Neural cell (in vitro differentiated cells): ENCODE results near the gene TSPAN32. TPM values are rescaled to one million over a fixed set of nuclear protein-coding genes. Genes with fewer than 3 reads are reported as not detected.

Experiments used
- H2AFZ ChIP-seq: fragments of 200-600, 300-800 bp; sonication (generic), shearing (Covaris generic); 2 replicates; pipeline ENCODE4 v1.6.0; 2014; ENCODE audit warnings: low read depth, mild to moderate bottlenecking, antibody characterized with exemption, low read length, moderate library complexity
- H3F3A ChIP-seq: fragments of 200-600 bp; shearing (Covaris generic); 2 replicates; pipeline ENCODE4 v1.6.1; 2016; ENCODE audit warnings: mild to moderate bottlenecking, moderate library complexity, mixed read lengths, antibody characterized with exemption, low read length; ENCODE audit not compliant: insufficient read depth, poor library complexity, severe bottlenecking
- H3K27ac ChIP-seq: fragments of 200-600, 300-800 bp; sonication (generic), shearing (Covaris generic); 2 replicates; pipeline ENCODE4 v1.5.1; 2014; ENCODE audit warnings: mild to moderate bottlenecking, low read length, moderate library complexity
- H3K27me3 ChIP-seq: fragments of 300-800, 200-600 bp; sonication (generic), shearing (Covaris generic); 2 replicates; pipeline ENCODE4 v1.6.0; 2014; ENCODE audit warnings: mild to moderate bottlenecking, low read depth, low read length, moderate library complexity; ENCODE audit not compliant: insufficient read depth
- H3K36me3 ChIP-seq: fragments of 300-800, 200-600 bp; sonication (generic), shearing (Covaris generic); 2 replicates; pipeline ENCODE4 v1.5.1; 2014; ENCODE audit warnings: mild to moderate bottlenecking, antibody characterized with exemption, low read length, moderate library complexity; ENCODE audit not compliant: insufficient read depth
- H3K4me2 ChIP-seq: fragments of 300-800, 200-600 bp; sonication (generic), shearing (Covaris generic); 2 replicates; pipeline ENCODE4 v1.6.0; 2014; ENCODE audit warnings: mild to moderate bottlenecking, low read length
- H3K4me3 ChIP-seq: fragments of 300-800, 200-600 bp; sonication (generic), shearing (Covaris generic); 2 replicates; pipeline ENCODE4 v1.5.1; 2014; ENCODE audit warnings: mild to moderate bottlenecking, low read length, moderate library complexity
- H3K79me2 ChIP-seq: fragments of 200-600 bp; shearing (Covaris generic); replicated peaks from 2 replicates; pipeline ENCODE4 v1.6.0; 2014; ENCODE audit warnings: mild to moderate bottlenecking, low read length, moderate library complexity; ENCODE audit not compliant: insufficient read depth
- H3K9ac ChIP-seq: fragments of 300-800, 200-600 bp; sonication (generic), shearing (Covaris generic); 2 replicates; pipeline ENCODE4 v1.6.1; 2016; ENCODE audit warnings: mild to moderate bottlenecking, low read length, mixed read lengths
- H3K9me2 ChIP-seq: fragments of 200-600 bp; shearing (Covaris generic); 2 replicates; pipeline ENCODE4 v1.6.1; 2016; ENCODE audit warnings: mild to moderate bottlenecking, low read length, mixed read lengths; ENCODE audit not compliant: insufficient read depth
- H3K9me3 ChIP-seq: fragments of 200-600, 300-800 bp; sonication (generic), shearing (Covaris generic); 2 replicates; pipeline ENCODE4 v1.6.1; 2016; ENCODE audit warnings: mild to moderate bottlenecking, mixed run types, low read length, moderate library complexity, mixed read lengths
- H4K20me1 ChIP-seq: fragments of 200-600 bp; shearing (Covaris generic); 2 replicates; pipeline ENCODE4 v1.6.1; 2016; ENCODE audit warnings: mild to moderate bottlenecking, mixed run types; ENCODE audit not compliant: insufficient read depth
- EP300 ChIP-seq: fragments of 450-650 bp; conservative IDR thresholded peaks from 2 replicates; pipeline ENCODE4 v1.6.1; 2014; ENCODE audit warnings: antibody characterized with exemption, mild to moderate bottlenecking, moderate library complexity; ENCODE audit not compliant: poor library complexity, severe bottlenecking
- EZH2 ChIP-seq: fragments of 200-600, 300-800 bp; shearing (Covaris generic), sonication (generic); IDR thresholded peaks from 2 replicates; pipeline ENCODE4 v1.6.1; 2014; ENCODE audit warnings: antibody characterized with exemption, low read length, borderline replicate concordance, mild to moderate bottlenecking; ENCODE audit not compliant: insufficient read depth, poor library complexity, severe bottlenecking
- MXI1 ChIP-seq: fragments of 450-650 bp; conservative IDR thresholded peaks from 2 replicates; pipeline ENCODE4 v1.6.1; 2014; ENCODE audit warnings: antibody characterized with exemption, mild to moderate bottlenecking; ENCODE audit not compliant: poor library complexity, severe bottlenecking
- POLR2AphosphoS5 ChIP-seq: IDR thresholded peaks from 2 replicates; pipeline ENCODE4 v1.6.1; 2012
- RAD21 ChIP-seq: fragments of 450-650 bp; conservative IDR thresholded peaks from 2 replicates; pipeline ENCODE4 v1.6.1; 2014; ENCODE audit warnings: antibody characterized with exemption, mild to moderate bottlenecking, moderate library complexity
- SMC3 ChIP-seq: fragments of 450-650 bp; conservative IDR thresholded peaks from 2 replicates; pipeline ENCODE4 v1.6.1; 2014; ENCODE audit warnings: antibody characterized with exemption, mild to moderate bottlenecking, moderate library complexity; ENCODE audit not compliant: poor library complexity
- TAF1 ChIP-seq: IDR thresholded peaks from 2 replicates; pipeline ENCODE4 v1.6.1; 2012; ENCODE audit warnings: low read depth
- polyA plus RNA-seq: library from polyadenylated mRNA; depleted of rRNA; stranded (reverse); fragments of >200 nt; gene quantifications from 2 replicates; pipeline ENCODE4 v1.2.3, GENCODE V29; 2014
- TF ChIP-seq, protein P1 (sequence below): IDR thresholded peaks from 2 replicates; pipeline ENCODE4 v1.6.1; 2012; ENCODE audit warnings: borderline replicate concordance
- TF ChIP-seq, protein P2 (sequence below): fragments of 450-650 bp; IDR thresholded peaks from 2 replicates; pipeline ENCODE4 v1.5.1; 2014; ENCODE audit warnings: antibody characterized with exemption, mild to moderate bottlenecking, moderate library complexity; ENCODE audit not compliant: poor library complexity, severe bottlenecking

Gene TSPAN32
- polyA plus RNA-seq, 1 donor from 2014 or later, result not detected

DNA sequence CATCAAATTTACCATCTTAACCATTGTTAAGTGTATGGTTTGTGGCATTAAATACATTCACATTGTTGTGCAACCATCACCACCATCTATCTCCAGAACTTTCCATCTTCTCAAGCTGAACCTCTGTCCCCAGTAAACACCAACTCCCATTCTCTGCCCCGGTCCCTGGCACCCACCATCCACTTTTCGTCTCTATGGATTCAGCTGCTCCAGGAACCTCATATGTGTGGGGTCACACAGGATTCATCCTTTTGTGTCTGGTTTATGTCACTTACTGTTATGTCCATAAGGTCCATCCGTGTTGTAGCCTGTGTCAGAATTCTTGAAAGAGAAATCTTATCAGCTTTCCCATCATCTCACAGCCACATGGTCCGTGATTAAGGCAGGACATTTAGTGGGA lies 16.3 kb downstream of the TSPAN32 start:
- H3K79me2 ChIP-seq, result no peaks in the 10 kb centered on the region
- H2AFZ ChIP-seq, result no peak overlapping the region
- H3K27me3 ChIP-seq, result no peaks in the 10 kb centered on the region
- H3F3A ChIP-seq, result no peaks in the 10 kb centered on the region
- no peaks in the 10 kb centered on the region for H3K36me3 ChIP-seq
- no peaks in the 10 kb centered on the region for H3K9me3 ChIP-seq
- H4K20me1 ChIP-seq, result no peaks in the 10 kb centered on the region
- no peaks in the 10 kb centered on the region for H3K9me2 ChIP-seq
- TF ChIP-seq SMC3 (no peak), EZH2 (no peak), MXI1 (no peak), TAF1 (no peak), RAD21 (no peak)
- TF ChIP-seq, protein P1, sequence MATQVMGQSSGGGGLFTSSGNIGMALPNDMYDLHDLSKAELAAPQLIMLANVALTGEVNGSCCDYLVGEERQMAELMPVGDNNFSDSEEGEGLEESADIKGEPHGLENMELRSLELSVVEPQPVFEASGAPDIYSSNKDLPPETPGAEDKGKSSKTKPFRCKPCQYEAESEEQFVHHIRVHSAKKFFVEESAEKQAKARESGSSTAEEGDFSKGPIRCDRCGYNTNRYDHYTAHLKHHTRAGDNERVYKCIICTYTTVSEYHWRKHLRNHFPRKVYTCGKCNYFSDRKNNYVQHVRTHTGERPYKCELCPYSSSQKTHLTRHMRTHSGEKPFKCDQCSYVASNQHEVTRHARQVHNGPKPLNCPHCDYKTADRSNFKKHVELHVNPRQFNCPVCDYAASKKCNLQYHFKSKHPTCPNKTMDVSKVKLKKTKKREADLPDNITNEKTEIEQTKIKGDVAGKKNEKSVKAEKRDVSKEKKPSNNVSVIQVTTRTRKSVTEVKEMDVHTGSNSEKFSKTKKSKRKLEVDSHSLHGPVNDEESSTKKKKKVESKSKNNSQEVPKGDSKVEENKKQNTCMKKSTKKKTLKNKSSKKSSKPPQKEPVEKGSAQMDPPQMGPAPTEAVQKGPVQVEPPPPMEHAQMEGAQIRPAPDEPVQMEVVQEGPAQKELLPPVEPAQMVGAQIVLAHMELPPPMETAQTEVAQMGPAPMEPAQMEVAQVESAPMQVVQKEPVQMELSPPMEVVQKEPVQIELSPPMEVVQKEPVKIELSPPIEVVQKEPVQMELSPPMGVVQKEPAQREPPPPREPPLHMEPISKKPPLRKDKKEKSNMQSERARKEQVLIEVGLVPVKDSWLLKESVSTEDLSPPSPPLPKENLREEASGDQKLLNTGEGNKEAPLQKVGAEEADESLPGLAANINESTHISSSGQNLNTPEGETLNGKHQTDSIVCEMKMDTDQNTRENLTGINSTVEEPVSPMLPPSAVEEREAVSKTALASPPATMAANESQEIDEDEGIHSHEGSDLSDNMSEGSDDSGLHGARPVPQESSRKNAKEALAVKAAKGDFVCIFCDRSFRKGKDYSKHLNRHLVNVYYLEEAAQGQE, result no peak
- H3K4me2 ChIP-seq, result no peak overlapping the region
- H3K27ac ChIP-seq, result no peak overlapping the region
- no peak overlapping the region for H3K4me3 ChIP-seq
- H3K9ac ChIP-seq, result no peak overlapping the region

DNA sequence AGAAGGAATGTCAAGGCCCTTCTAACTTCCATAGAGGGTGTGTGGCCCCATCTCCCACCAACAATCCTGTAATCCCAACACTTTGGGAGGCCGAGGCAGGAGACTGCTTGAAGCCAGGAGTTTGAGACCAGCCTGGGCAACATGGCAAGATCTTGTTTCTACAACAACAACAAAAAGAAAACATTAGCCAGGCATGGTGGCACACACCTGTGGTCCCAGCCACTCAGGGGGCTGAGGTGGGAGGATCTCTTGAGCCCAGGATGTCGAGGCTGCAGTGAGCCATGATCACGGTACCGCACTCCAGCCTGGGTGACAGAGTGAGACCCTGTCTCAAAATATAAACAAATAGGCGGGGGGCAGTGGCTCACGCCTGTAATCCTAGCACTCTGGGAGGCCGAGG lies 16.9 kb downstream of the TSPAN32 start:
- H4K20me1 ChIP-seq, result no peaks in the 10 kb centered on the region
- no peaks in the 10 kb centered on the region for H3K9me3 ChIP-seq
- H3K27ac ChIP-seq, result no peak overlapping the region
- TF ChIP-seq, protein P1, result no peak
- TF ChIP-seq EZH2 (no peak), RAD21 (no peak), EP300 (no peak), MXI1 (no peak), TAF1 (no peak), SMC3 (no peak), POLR2AphosphoS5 (no peak)
- TF ChIP-seq, protein P2, sequence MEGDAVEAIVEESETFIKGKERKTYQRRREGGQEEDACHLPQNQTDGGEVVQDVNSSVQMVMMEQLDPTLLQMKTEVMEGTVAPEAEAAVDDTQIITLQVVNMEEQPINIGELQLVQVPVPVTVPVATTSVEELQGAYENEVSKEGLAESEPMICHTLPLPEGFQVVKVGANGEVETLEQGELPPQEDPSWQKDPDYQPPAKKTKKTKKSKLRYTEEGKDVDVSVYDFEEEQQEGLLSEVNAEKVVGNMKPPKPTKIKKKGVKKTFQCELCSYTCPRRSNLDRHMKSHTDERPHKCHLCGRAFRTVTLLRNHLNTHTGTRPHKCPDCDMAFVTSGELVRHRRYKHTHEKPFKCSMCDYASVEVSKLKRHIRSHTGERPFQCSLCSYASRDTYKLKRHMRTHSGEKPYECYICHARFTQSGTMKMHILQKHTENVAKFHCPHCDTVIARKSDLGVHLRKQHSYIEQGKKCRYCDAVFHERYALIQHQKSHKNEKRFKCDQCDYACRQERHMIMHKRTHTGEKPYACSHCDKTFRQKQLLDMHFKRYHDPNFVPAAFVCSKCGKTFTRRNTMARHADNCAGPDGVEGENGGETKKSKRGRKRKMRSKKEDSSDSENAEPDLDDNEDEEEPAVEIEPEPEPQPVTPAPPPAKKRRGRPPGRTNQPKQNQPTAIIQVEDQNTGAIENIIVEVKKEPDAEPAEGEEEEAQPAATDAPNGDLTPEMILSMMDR, result no peak
- no peak overlapping the region for H3K9ac ChIP-seq
- no peak overlapping the region for H3K4me2 ChIP-seq
- no peaks in the 10 kb centered on the region for H3K36me3 ChIP-seq
- no peaks in the 10 kb centered on the region for H3K79me2 ChIP-seq
- no peaks in the 10 kb centered on the region for H3K9me2 ChIP-seq
- H3K27me3 ChIP-seq, result no peaks in the 10 kb centered on the region
- H3K4me3 ChIP-seq, result no peak overlapping the region
- H3F3A ChIP-seq, result no peaks in the 10 kb centered on the region
- H2AFZ ChIP-seq, result no peak overlapping the region
